ENCODE measurements around the gene CCDC15.

DNA sequence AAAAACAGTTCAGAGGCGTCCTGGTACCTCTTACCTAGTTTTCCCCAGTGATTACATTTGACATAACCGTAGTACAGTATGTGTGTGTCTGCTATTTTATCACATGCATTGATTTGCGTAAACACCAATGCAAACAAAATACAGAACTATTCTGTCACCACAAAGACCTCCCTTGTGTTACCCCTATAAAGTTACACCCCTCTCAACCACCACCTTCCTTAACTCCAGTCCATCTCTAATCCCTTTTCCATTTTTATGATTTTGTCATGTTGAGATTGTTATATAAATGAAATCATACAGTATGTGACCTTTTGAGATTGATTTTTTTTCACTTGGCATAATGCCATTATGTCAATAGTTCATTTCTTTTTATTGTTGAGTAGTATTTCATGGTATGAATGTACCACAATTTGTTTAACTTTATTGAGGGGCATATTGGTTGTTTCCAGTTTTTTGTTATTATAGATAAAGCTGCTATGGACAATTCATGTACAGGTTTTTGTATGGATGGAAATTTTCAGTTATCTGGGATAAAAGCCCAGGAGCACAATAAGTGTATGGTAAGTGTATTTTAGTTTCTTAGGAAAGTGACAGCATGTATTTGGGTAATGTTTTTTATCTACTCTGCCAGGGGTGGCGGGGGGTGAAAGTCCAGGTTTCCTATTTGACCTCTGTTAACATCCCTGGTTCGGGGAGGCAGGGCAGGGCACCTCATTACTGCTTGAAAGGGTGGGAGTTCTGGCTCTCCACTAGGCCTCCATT is 103.1 kb downstream of the CCDC15 start:
- no peak for TF ChIP-seq POLR2A (IDR thresholded peaks at IDR 0.05)
- TF ChIP-seq, protein P1, sequence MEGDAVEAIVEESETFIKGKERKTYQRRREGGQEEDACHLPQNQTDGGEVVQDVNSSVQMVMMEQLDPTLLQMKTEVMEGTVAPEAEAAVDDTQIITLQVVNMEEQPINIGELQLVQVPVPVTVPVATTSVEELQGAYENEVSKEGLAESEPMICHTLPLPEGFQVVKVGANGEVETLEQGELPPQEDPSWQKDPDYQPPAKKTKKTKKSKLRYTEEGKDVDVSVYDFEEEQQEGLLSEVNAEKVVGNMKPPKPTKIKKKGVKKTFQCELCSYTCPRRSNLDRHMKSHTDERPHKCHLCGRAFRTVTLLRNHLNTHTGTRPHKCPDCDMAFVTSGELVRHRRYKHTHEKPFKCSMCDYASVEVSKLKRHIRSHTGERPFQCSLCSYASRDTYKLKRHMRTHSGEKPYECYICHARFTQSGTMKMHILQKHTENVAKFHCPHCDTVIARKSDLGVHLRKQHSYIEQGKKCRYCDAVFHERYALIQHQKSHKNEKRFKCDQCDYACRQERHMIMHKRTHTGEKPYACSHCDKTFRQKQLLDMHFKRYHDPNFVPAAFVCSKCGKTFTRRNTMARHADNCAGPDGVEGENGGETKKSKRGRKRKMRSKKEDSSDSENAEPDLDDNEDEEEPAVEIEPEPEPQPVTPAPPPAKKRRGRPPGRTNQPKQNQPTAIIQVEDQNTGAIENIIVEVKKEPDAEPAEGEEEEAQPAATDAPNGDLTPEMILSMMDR (IDR thresholded peaks at IDR 0.05), result no peak
